Measurements from ENCODE around the gene PNPLA7. TPM values are rescaled to one million over a fixed set of nuclear protein-coding genes. Genes with fewer than 3 reads are reported as not detected.
"Not testable (repeated sequence)": the region's sequence is repeated elsewhere in the genome, so short reads cannot be mapped to it uniquely, and the experiment has no call there.

Gene PNPLA7
- total RNA-seq, 1 donor from 2014 or later: 3.9 TPM

DNA sequence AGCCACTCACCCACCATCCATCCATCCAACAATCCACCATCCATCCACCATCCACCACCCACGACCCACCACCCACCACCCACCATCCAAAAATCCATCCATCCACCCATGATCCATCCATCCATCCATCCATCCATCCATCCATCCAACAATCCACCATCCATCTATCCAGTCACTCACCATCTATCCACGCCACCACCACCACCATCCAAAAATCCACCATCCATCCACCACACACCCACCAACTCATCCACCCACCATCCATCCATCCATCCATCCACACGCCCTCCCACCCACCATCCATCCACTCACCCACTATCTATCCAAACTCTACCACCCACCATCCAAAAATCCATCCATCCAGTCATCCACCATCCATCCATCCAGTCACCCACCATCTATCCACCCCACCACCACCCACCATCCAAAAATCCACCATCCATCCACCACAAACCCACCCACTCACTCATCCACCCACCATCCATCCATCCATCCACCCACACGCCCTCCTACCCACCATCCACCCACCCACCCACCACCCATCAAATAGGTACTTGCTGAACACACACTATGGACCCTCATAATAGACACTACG, 19.5 kb upstream of the PNPLA7 start:
- TF ChIP-seq CTCF (IDR thresholded peaks at IDR 0.05; ENCODE audit: unreplicated experiment): no peak
- peaks cover 32% of the 10 kb centered on the region for H3K36me3 Mint-ChIP-seq (ENCODE audit: low read depth, unreplicated experiment)
- H3K4me3 Mint-ChIP-seq (ENCODE audit: unreplicated experiment): no peak overlapping the region
- DNase-seq (ENCODE audit: low spot score): no peak
- H3K27ac Mint-ChIP-seq (ENCODE audit: unreplicated experiment): no peak overlapping the region
- H3K27me3 Mint-ChIP-seq (ENCODE audit: unreplicated experiment): peaks cover 5% of the 10 kb centered on the region
- peaks cover 5% of the 10 kb centered on the region for H3K4me1 Mint-ChIP-seq (ENCODE audit: unreplicated experiment)
- no peaks in the 10 kb centered on the region for H3K9me3 Mint-ChIP-seq (ENCODE audit: unreplicated experiment)

DNA sequence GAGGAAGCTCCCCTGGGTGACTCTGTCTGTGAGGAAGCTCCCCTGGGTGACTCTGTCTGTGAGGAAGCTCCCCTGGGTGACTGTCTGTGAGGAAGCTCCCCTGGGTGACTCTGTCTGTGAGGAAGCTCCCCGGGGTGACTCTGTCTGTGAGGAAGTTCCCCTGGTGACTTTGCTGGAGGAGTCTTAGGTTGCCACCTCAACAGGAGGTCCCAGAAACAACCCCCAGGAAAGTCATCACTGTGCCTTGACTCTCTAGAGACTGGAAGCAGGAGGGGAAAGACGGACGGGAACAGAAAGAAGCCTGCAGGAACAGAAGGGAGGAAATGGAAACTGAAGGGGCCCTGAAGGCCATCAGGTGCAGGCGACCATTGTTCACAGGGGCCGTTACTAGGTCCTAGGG, 18.2 kb upstream of the PNPLA7 start:
- H3K36me3 Mint-ChIP-seq (ENCODE audit: low read depth, unreplicated experiment): peaks cover 38% of the 10 kb centered on the region
- H3K4me3 Mint-ChIP-seq (ENCODE audit: unreplicated experiment); H3K4me1 Mint-ChIP-seq (ENCODE audit: unreplicated experiment); H3K27ac Mint-ChIP-seq (ENCODE audit: unreplicated experiment); H3K27me3 Mint-ChIP-seq (ENCODE audit: unreplicated experiment); DNase-seq (ENCODE audit: low spot score); H3K9me3 Mint-ChIP-seq (ENCODE audit: unreplicated experiment): not testable (repeated sequence)

DNA sequence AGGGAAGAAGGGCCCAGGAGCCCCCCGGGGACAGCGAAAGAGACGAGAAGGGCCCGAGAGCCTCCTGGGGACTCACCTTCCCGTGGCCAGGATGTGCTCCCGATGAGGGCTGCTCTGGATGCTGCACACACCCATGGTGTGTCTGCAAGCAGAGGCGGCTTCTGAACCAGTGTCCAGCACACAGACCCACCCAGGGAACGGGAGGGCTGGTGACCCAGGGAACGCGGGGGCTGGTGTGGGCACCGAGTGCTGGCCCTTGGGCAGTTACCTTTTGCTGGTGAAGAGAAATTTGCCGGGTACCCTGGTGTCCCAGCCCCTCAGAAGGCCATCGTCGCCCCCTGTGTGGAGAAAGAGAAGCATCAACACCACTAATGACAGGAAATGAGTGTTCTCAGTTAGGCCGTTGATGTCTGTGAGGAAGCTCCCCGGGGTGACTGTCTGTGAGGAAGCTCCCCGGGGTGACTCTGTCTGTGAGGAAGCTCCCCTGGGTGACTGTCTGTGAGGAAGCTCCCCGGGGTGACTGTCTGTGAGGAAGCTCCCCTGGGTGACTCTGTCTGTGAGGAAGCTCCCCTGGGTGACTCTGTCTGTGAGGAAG, 14.7 kb upstream of the PNPLA7 start:
- Mint-ChIP-seq H3K4me1 (ENCODE audit: unreplicated experiment) (peaks cover 3% of the 10 kb centered on the region), H3K27ac (ENCODE audit: unreplicated experiment) (no peak overlapping the region), H3K36me3 (ENCODE audit: low read depth, unreplicated experiment) (peaks cover 32% of the 10 kb centered on the region), H3K9me3 (ENCODE audit: unreplicated experiment) (no peaks in the 10 kb centered on the region), H3K27me3 (ENCODE audit: unreplicated experiment) (peaks cover 6% of the 10 kb centered on the region), H3K4me3 (ENCODE audit: unreplicated experiment) (no peak overlapping the region)
- no peak for TF ChIP-seq CTCF (IDR thresholded peaks at IDR 0.05; ENCODE audit: unreplicated experiment)
- DNase-seq (ENCODE audit: low spot score): no peak

GRCh38 chr9:137564134-137564533, 13.9 kb upstream of the PNPLA7 start:
- TF ChIP-seq CTCF (IDR thresholded peaks at IDR 0.05; ENCODE audit: unreplicated experiment): no peak
- Mint-ChIP-seq H3K27me3 (ENCODE audit: unreplicated experiment) (peaks cover 6% of the 10 kb centered on the region), H3K9me3 (ENCODE audit: unreplicated experiment) (no peaks in the 10 kb centered on the region), H3K4me1 (ENCODE audit: unreplicated experiment) (peaks cover 3% of the 10 kb centered on the region), H3K27ac (ENCODE audit: unreplicated experiment) (no peak overlapping the region), H3K4me3 (ENCODE audit: unreplicated experiment) (peak overlapping the region; percentile 68), H3K36me3 (ENCODE audit: low read depth, unreplicated experiment) (peaks cover 32% of the 10 kb centered on the region)
- no peak for DNase-seq (ENCODE audit: low spot score)

DNA sequence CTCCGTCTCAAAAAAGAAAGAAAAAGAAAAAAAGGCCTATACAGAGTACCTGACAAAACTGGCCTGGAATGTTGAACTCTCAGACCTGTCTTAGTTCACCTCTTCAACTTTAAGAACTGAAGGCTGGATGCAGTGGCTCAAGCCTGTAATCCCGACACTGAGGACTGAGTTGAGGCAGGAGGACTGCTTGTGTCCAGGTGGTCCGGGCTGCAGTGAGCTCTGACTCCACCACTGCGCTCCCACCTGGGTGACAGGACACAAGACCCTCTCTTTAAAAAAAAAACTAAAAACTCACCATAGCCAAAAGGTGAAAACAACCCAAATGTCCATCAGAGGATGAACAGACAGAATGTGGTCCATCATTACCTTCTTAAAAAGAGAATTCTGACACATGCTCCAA, 7.9 kb upstream of the PNPLA7 start:
- Mint-ChIP-seq H3K9me3 (ENCODE audit: unreplicated experiment) (no peaks in the 10 kb centered on the region), H3K4me1 (ENCODE audit: unreplicated experiment) (no peaks in the 10 kb centered on the region), H3K27ac (ENCODE audit: unreplicated experiment) (no peak overlapping the region), H3K4me3 (ENCODE audit: unreplicated experiment) (no peak overlapping the region), H3K36me3 (ENCODE audit: low read depth, unreplicated experiment) (peaks cover 35% of the 10 kb centered on the region), H3K27me3 (ENCODE audit: unreplicated experiment) (no peaks in the 10 kb centered on the region)
- TF ChIP-seq CTCF (IDR thresholded peaks at IDR 0.05; ENCODE audit: unreplicated experiment): no peak
- DNase-seq (ENCODE audit: low spot score): no peak
